ENCODE results near the gene NOL7.

Gene NOL7

DNA sequence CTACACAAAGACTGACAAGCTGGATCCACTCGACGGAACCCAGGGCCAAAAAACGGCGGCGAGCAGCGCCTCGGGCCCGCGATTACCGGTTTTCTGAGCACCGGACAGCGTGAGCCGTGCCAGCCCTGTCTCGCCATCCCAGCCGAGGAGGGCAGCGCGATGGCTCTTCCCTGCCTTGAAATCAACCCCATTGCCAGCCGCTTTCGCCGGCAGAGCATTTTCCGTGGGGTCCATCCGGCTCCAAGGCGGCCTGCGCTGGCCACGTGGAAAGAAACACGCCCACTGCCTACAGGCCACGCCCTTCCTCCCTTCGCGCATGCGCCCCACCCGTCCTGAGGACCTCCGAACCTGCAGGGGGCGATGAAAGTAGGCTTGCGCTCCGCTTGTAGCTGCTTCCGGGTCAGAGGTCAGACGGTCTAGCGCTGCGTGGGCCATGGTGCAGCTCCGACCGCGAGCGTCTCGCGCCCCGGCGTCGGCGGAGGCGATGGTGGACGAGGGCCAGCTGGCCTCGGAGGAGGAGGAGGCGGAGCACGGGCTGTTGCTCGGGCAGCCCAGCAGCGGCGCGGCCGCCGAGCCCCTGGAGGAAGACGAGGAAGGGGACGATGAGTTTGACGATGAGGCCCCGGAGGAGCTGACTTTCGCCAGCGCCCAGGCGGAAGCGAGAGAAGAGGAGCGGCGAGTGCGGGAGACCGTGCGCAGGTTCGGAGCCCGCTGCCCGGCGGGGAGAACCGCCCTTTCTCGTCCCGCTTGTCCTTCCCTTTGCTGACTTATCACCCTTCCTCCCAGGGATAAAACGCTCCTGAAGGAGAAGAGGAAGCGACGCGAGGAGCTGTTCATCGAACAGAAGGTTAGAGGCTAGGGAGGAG, at the start of gene NOL7:
Gene NOL7 (plus strand): TSS at position 410 of the 866 bp plus-strand sequence. CDS start 24 bp downstream, at position 434.
- peak; percentile 97 for DNase-seq (ENCODE audit: low read depth in 2 of 2)

GRCh38 chr6:13565921-13566320, 49.2 kb upstream of the NOL7 start:
- DNase-seq (ENCODE audit: low read depth in 2 of 2), result no peak

GRCh38 chr6:13566500-13566899, 48.6 kb upstream of the NOL7 start:
- no peak for DNase-seq (ENCODE audit: low read depth in 2 of 2)

GRCh38 chr6:13568970-13569369, 46.2 kb upstream of the NOL7 start:
- no peak for DNase-seq (ENCODE audit: low read depth in 2 of 2)

DNA sequence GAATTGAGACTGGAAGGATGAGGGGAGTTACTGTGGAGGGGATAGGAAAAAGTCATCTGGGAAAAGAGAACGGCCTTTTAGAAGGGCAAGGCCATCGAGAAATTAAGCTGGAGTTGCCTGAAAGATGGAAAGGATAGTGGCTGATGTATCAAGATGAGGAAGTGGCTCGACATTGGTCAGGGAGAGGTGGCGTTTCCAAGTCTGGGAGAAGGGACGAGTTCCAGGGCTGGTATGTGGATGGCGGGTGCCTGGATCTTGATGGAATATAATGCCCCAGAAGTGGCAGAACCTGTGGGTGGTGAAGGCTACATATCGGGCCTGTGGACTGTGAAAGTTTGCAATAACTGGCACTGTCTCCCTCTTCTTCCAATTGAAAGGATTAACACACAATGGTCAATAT, 42.9 kb upstream of the NOL7 start:
- no peak for DNase-seq (ENCODE audit: low read depth in 2 of 2)

DNA sequence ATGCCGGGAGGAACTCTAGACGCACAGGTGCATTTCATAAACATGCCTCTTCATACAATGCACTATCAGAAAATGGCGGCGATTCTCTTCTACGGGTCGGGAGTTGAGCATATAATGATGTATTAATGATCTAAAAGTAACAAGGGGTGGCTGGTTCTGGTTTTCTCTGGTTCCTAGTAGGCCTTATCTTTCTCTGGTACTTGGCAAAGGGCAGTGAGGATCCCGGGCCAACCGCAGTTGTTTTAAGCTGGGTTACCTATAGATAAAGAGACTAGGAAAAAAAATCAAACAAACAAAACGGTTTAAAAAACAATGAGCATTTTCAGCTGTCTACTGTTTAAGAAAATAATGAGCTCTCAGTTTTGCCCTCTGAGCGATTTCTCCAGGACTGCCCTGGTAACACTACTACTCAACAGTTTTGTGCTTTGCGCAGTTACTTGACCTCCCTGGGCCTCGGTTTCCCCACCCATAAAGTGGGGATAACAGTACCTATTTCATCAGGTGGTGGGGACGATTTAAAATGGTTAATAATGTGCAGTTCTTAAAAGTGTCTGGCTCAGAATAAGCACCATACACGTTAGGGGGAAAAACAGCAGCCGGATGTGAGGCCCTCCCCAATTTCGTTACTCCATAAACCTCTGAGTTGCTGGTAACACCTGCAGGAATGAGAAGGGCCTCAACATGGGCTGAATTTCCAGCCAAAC, 42.0 kb upstream of the NOL7 start:
- no peak for DNase-seq (ENCODE audit: low read depth in 2 of 2)

DNA sequence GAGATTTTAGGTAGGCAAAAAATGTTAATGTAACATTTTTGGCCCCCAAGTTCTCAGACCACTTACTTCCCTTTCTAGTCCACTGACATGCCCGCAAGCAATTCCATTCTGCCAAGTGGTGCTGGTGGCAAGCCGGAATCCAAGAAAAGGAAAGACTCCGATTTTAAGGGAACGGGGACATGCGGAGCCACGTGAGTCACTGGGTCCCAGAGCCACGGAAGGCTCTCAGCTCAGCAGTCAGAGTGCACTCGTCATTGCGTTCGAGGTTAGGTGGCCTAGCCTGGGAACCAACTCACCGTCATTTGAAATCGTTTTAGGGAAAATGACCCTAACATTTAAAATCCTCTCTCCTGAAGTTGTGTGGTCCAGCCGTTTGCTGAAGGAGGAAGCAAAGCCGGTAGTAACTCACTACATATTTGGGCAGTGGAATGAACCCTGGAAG, 41.4 kb upstream of the NOL7 start:
- DNase-seq (ENCODE audit: low read depth in 2 of 2), result no peak

- peak; percentile 87 to 90 for DNase-seq (ENCODE audit: low read depth in 2 of 2)
Measured at GRCh38 chr6:13574149-13574570, 41.0 kb upstream of the NOL7 start.

- DNase-seq (ENCODE audit: low read depth in 2 of 2), result peak; percentile 36 to 49
Measured at GRCh38 chr6:13574571-13575376, 40.4 kb upstream of the NOL7 start, which contains the start of gene SIRT5. Gene SIRT5 (plus strand): TSS chr6:13574601. CDS start chr6:13584111, 9,510 bp downstream.

DNA sequence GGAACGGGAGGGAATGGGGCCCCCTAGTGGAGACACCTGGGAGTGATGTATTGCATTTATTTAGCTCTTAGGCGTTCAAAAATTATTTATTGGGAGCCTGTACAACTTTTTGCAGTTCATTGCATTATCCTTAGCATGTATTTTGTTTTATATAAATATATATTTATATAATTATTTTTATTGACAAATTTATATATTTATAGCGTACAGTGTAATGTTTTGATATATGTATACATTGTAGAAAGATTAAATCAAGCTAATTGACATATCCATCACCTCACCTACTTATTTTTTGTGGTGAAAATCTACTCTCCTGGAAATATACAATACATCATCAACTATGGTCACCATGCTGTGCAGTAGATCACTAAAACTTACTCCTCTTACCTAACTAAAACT, 39.8 kb upstream of the NOL7 start:
- DNase-seq (ENCODE audit: low read depth in 2 of 2), result peak; percentile 31 to 48

DNA sequence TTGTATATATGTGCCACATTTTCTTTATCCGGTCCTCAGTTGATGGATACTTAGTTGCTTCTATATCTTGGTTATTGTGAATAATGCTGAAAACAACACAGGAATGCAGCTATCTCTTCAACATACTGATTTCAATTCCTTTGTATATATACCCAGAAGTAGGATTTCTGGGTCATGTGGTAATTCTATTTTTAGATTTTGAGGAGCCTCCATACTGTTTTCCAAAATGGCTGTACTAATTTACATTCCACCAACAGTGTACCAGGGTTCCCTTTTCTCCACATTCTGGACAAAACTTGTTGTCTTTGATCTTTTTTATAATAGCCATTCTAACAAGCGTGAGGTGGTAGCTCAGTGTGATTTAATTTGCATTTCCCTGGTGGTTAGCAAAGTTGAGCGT, 39.1 kb upstream of the NOL7 start:
- no peak for DNase-seq (ENCODE audit: low read depth in 2 of 2)

GRCh38 chr6:13577926-13578325, 37.2 kb upstream of the NOL7 start:
- no peak for DNase-seq (ENCODE audit: low read depth in 2 of 2)

DNA sequence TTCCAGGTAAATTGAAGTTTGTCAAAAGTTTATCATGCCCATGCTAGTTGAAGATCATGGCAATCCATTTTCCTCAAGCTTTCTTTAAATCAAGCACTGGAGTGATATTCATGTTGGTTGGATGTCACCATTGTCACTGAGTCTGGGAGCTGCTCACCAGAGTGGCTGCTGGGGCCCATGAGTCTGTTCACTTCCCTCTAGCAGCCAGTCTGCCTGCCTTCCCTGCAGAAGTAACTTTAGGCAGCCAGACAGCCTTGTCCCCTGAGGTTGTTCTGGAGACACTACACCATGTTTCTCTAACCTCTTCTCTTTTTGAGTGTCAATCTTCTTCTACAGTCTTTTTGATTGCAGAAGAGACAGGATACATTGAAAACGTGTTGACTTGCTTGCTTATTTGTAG, 35.2 kb upstream of the NOL7 start:
- no peak for DNase-seq (ENCODE audit: low read depth in 2 of 2)

DNA sequence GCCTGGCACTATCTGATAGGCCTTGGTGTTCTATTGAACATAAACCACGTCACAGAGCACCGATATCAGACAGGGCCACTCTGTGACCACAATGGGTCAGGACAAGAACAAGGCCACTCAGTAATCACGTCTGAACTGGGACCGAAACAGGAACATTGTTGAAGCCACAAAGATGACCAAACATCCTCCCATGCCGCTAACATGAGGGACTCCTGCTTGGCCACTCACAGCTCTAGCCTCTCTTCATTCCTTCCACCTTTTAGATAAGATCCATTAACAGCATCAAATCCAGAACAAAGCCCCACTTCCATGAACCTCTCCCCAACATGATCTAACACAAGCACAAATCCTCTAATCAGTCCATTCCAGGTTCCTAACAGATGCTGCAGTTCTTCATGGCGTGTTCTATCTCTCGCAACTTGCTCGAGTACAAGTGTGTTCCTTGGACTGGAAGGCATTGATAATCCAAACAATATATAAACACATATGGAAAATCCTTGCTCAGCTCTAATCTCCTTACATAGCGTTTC, 33.4 kb upstream of the NOL7 start:
- DNase-seq (ENCODE audit: low read depth in 2 of 2), result no peak

- no peak for DNase-seq (ENCODE audit: low read depth in 2 of 2)
Measured at GRCh38 chr6:13586603-13587542, 28.3 kb upstream of the NOL7 start.

DNA sequence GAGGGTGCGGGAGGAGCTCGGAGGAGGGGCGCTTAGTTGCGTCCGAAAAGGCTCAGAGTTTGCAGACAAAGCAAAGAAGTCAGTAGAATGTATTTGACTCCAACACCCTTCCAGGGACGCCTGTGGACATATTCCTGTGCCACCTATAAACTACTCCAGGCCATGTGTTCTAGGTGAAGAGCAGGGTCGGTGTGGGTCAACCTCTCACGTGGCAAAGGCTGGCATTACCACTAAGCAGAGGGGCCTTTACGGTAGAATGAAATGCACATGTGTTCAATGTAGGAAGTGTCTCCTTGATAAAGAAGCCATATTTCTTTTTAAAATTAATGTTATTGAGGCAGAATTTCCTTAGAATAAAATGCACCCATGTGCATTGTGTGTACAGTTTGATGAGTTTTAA, 25.3 kb upstream of the NOL7 start:
- DNase-seq (ENCODE audit: low read depth in 2 of 2), result no peak

DNA sequence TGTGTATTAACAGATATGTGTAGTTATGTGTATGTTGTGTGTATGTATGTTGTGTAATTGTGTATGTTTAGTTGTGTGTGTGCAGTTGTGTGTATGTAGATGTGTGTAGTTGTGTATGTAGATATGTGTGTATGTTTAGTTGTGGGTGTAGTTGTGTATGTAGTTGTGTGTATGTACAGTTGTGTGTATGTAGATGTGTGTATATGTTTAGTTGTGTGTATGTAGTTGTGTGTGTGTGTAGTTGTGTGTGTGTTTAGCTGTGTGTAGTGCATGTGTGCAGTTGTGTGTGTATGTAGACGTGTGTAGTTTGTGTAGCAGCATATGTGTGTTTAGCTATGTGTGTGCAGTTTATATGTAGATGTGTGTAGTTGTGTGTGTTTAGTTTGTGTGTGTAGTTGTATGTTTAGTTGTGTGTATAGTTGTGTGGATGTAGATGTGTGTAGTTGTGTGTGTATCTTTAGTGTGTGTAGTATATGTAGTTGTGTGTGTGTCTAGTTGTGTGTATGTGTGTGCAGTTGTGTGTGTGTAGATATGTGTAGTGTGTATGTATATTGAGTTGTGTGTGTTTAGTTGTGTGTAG, 24.5 kb upstream of the NOL7 start:
- no peak for DNase-seq (ENCODE audit: low read depth in 2 of 2)

DNA sequence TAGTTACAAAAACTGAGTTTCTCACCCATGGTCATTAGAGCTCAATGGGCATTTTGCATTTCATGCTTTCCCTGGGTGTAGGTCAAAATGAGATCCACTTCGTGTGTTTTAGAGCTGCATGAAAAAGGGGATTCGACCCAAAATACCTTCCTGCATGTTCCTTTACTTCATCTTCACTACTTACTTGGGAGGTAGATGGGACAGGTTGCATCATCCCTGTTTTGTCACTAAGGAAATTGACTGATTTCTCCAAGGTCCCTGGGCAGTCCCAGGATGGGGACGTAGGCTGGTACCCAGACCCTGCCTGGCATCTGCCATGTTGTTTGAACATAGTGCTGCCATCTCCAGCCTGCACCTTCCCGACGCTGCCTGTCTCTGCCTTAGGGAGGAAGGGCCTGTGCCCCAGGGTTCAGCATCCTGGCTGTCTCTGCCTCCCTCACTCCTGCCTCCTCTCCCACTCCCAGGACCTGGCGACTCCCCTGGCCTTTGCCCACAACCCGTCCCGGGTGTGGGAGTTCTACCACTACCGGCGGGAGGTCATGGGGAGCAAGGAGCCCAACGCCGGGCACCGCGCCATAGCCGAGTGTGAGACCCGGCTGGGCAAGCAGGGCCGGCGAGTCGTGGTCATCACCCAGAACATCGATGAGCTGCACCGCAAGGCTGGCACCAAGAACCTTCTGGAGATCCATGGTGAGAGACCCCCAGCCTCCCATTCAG, 23.8 kb upstream of the NOL7 start:
- no peak for DNase-seq (ENCODE audit: low read depth in 2 of 2)

DNA sequence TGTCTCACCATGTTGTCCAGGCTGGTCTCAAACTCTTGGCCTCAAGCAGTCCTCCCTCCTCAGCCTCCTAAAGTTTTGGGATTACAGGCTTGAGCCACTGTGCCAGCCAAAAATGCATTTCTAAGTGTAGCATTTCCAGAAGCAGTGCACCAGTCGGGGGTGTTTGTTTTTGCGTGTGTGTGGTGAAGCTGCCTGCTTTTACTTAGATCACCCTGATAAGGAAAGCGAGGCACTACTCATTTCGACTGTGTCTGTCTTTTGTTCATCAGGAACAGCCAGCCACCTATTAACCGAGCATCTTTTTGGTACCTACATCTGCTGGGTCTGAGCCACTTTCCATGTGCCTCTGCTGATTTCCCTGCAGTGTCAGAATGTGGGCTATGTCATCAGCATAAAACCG, 22.0 kb upstream of the NOL7 start:
- no peak for DNase-seq (ENCODE audit: low read depth in 2 of 2)

- DNase-seq (ENCODE audit: low read depth in 2 of 2), result no peak
Measured at GRCh38 chr6:13593720-13594119, 21.4 kb upstream of the NOL7 start.

Data from stimulated activated CD8-positive, alpha-beta memory T cell treated with anti-CD3 and anti-CD28 coated beads, Interleukin-2, amount 100 ng/mL, for 1 hour (primary cell).